Coronary artery (tissue), 2 donors: ENCODE data around the gene TENT4A.

ENCODE experiments used
- DNase-seq: peaks from one replicate; pipeline ENCODE4 v3.0.0-alpha.2; 2017; ENCODE audit warnings: low spot score
- H3K27ac ChIP-seq, 2 donors: fragments of 200-600 bp; sonication (generic); one replicate each; pipeline ENCODE4 v1.5.1; 2016 to 2019
- H3K4me3 ChIP-seq: fragments of 200-600 bp; sonication (generic); 2 replicates; pipeline ENCODE4 v1.5.1; 2016; ENCODE audit warnings: mild to moderate bottlenecking, moderate library complexity
- CTCF ChIP-seq: fragments of 200-600 bp; sonication (generic); IDR thresholded peaks from one replicate; pipeline ENCODE4 v1.5.1; 2019; ENCODE audit warnings: antibody characterized with exemption

The TENT4A gene

GRCh38 chr5:6720561-6720921 is 7.3 kb downstream of the TENT4A start:
- no peak for DNase-seq
- Histone ChIP-seq H3K27ac (no peak overlapping the region), H3K4me3 (no peak overlapping the region)
- TF ChIP-seq CTCF, result no peak

- TF ChIP-seq CTCF, result no peak
- DNase-seq, result peak; percentile 64
- Histone ChIP-seq H3K4me3 (peak overlapping the region; percentile 67), H3K27ac (peak overlapping the region; percentile 70 to 74)
Measured at GRCh38 chr5:6721442-6721841, 8.2 kb downstream of the TENT4A start.

- Histone ChIP-seq H3K27ac (peak overlapping the region; percentile 70 to 74), H3K4me3 (peak overlapping the region; percentile 67)
- no peak for TF ChIP-seq CTCF
- DNase-seq, result peak; percentile 71
Measured at GRCh38 chr5:6722015-6722414, 8.8 kb downstream of the TENT4A start.

- peak; percentile 50 for DNase-seq
- no peak overlapping the region for H3K4me3 ChIP-seq
- no peak for TF ChIP-seq CTCF
- no peak overlapping the region for H3K27ac ChIP-seq
Measured at GRCh38 chr5:6723122-6723815, 10.0 kb downstream of the TENT4A start.

- TF ChIP-seq CTCF, result no peak
- peak; percentile 43 for DNase-seq
- no peak overlapping the region for H3K27ac ChIP-seq
Measured at GRCh38 chr5:6723816-6724300, 10.6 kb downstream of the TENT4A start.

GRCh38 chr5:6724321-6724929 is 11.2 kb downstream of the TENT4A start:
- Histone ChIP-seq H3K4me3 (no peak overlapping the region), H3K27ac (no peak overlapping the region)
- DNase-seq, result no peak
- TF ChIP-seq CTCF, result no peak

More at GRCh38 chr5:6723816-6724300, 10.6 kb downstream of the TENT4A start:
- no peak overlapping the region for H3K4me3 ChIP-seq

- H3K4me3 ChIP-seq, result no peak overlapping the region
- no peak for DNase-seq
- no peak for TF ChIP-seq CTCF
- no peak overlapping the region for H3K27ac ChIP-seq
Measured at GRCh38 chr5:6725421-6725820, 12.2 kb downstream of the TENT4A start.
